Right renal cortex interstitium (tissue), 3 donors: ENCODE data around the gene PLPPR2. TPM values are rescaled to one million over a fixed set of nuclear protein-coding genes. Genes with fewer than 3 reads are reported as not detected.
"Not testable (repeated sequence)": the region's sequence is repeated elsewhere in the genome, so short reads cannot be mapped to it uniquely, and the experiment has no call there.

Source experiments
- DNase-seq, 3 donors: peaks; one replicate each; pipeline ENCODE4 v3.0.0-alpha.2; 2013; ENCODE audit warnings: low read depth in 3 of 3, low spot score in 2 of 3
- polyA plus RNA-seq, 3 donors: library from polyadenylated mRNA; unstranded; fragments of 120-200 nt; gene quantifications; one replicate each; pipeline ENCODE4 v1.2.1, GENCODE V29; 2013; ENCODE audit not compliant: insufficient read length in 3 of 3

PLPPR2 gene
- polyA plus RNA-seq, 3 donors, result 9.2 to 11.3 (median 10.0) TPM

- DNase-seq, result no peak
Observed at GRCh38 chr19:11367528-11367927, 12.3 kb downstream of the PLPPR2 start.

- DNase-seq, result no peak
Observed at GRCh38 chr19:11370744-11371143, 15.5 kb downstream of the PLPPR2 start.

- DNase-seq, result no peak
Observed at GRCh38 chr19:11373166-11373884, 18.1 kb downstream of the PLPPR2 start.

- DNase-seq, result no peak
Observed at GRCh38 chr19:11373885-11374432, 18.7 kb downstream of the PLPPR2 start.

GRCh38 chr19:11374433-11375142, 19.4 kb downstream of the PLPPR2 start, which contains the start of gene SWSAP1:
Gene SWSAP1, plus strand, starts transcription at chr19:11374666. Its CDS starts 15 bp downstream, at chr19:11374681.
- DNase-seq, result peak; percentile 98 to 99 (median 98)

GRCh38 chr19:11375143-11375948, 20.1 kb downstream of the PLPPR2 start:
- DNase-seq, result no peak

- no peak for DNase-seq
Observed at GRCh38 chr19:11377237-11377636, 22.0 kb downstream of the PLPPR2 start.

- no peak for DNase-seq
Observed at GRCh38 chr19:11377756-11378155, 22.5 kb downstream of the PLPPR2 start.

- DNase-seq, result no peak
Observed at GRCh38 chr19:11378319-11379189, 23.3 kb downstream of the PLPPR2 start.

GRCh38 chr19:11379269-11379845, 24.1 kb downstream of the PLPPR2 start:
- not testable (repeated sequence) for DNase-seq

- no peak for DNase-seq
Observed at GRCh38 chr19:11379857-11380350, 24.7 kb downstream of the PLPPR2 start.

- peak; percentile 88 to 96 (median 95) for DNase-seq
Observed at GRCh38 chr19:11380653-11381537, 25.7 kb downstream of the PLPPR2 start.

GRCh38 chr19:11382898-11383705, 27.9 kb downstream of the PLPPR2 start:
- DNase-seq, result no peak

- DNase-seq, result no peak
Observed at GRCh38 chr19:11383706-11384048, 28.4 kb downstream of the PLPPR2 start.

- no peak for DNase-seq
Observed at GRCh38 chr19:11384778-11385129, 29.5 kb downstream of the PLPPR2 start.

GRCh38 chr19:11387162-11388034, 32.2 kb downstream of the PLPPR2 start:
- DNase-seq, result no peak

GRCh38 chr19:11390359-11390758, 35.1 kb downstream of the PLPPR2 start:
- no peak for DNase-seq
